T-helper 2 cell treated with Interferon-gamma antibody and Interleukin-4, amounts not matched to agents 5 μg/mL and 100 μg/mL, for 36 hours (primary cell): ENCODE data around the gene CLEC5A.

Experiments
- DNase-seq: peaks from one replicate; pipeline ENCODE4 v3.0.0; 2021; ENCODE audit warnings: low spot score
- H3K27ac Mint-ChIP-seq: one replicate; pipeline ENCODE4 v1.8.0; 2021; ENCODE audit warnings: mild to moderate bottlenecking, mixed read lengths
- H3K27me3 Mint-ChIP-seq: one replicate; pipeline ENCODE4 v1.8.0; 2021; ENCODE audit warnings: low read depth, mixed read lengths
- H3K36me3 Mint-ChIP-seq: one replicate; pipeline ENCODE4 v1.8.0; 2021; ENCODE audit warnings: low read depth, mixed read lengths
- H3K4me1 Mint-ChIP-seq: one replicate; pipeline ENCODE4 v1.8.0; 2021; ENCODE audit warnings: low read depth, mixed read lengths
- H3K4me3 Mint-ChIP-seq: one replicate; pipeline ENCODE4 v1.8.0; 2022; ENCODE audit warnings: mild to moderate bottlenecking, moderate library complexity, mixed read lengths
- H3K9me3 Mint-ChIP-seq: one replicate; pipeline ENCODE4 v1.8.0; 2021; ENCODE audit warnings: mixed read lengths

CLEC5A gene

GRCh38 chr7:141973673-141974072, 26.9 kb upstream of the CLEC5A start, which contains the start of gene TAS2R38:
TAS2R38 (minus strand) TSS chr7:141973773; CDS start chr7:141973689, 84 bp downstream.
- Mint-ChIP-seq H3K4me1 (peaks cover 8% of the 10 kb centered on the region), H3K27me3 (no peaks in the 10 kb centered on the region), H3K9me3 (no peaks in the 10 kb centered on the region), H3K36me3 (no peaks in the 10 kb centered on the region), H3K4me3 (no peak within 1 kb of the TSS), H3K27ac (no peak within 1 kb of the TSS)
- no peak for DNase-seq

DNA sequence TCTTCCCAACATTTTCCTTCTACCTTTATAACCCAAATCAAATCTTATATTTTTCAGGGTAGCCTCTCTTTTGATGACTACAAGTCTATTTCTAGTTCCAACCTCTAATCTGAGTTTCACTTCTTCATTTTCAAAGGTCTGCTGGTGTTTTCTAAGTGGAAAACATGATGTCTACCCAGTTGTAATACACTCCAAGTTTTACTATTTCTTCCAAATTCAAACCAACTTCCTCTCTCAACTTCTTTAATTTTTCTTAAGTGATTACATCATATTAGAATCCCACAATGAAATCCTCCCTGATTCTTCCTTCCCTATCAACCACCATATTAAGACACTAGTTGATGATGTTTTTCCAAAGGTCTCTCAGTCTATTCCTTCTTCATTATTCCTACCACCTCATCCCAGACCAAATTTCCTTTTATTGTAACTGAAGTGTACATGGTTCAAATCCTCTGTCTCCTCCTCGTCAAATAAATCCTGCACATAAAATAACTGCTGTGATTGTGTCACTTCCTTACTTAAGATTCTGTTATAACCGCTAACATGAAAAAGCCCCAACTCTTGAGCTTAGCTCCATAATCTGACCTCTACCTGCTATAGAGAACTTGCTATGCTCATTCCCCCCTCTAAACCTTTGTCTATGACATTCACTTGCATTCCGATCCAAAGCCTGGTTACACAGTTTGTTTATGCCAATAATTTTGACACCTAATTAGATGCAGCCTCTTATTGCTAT, 14.1 kb upstream of the CLEC5A start:
- DNase-seq, result no peak

GRCh38 chr7:141956084-141956483, 9.3 kb upstream of the CLEC5A start:
- Mint-ChIP-seq H3K4me3 (no peak overlapping the region), H3K9me3 (no peaks in the 10 kb centered on the region), H3K4me1 (no peaks in the 10 kb centered on the region), H3K27ac (no peak overlapping the region), H3K36me3 (no peaks in the 10 kb centered on the region), H3K27me3 (no peaks in the 10 kb centered on the region)
- DNase-seq, result no peak

More for the DNA sequence above, 14.1 kb upstream of the CLEC5A start:
- Mint-ChIP-seq H3K36me3 (no peaks in the 10 kb centered on the region), H3K9me3 (no peaks in the 10 kb centered on the region), H3K27ac (no peak overlapping the region), H3K4me1 (no peaks in the 10 kb centered on the region), H3K4me3 (no peak overlapping the region), H3K27me3 (no peaks in the 10 kb centered on the region)

GRCh38 chr7:141954334-141954733, 7.6 kb upstream of the CLEC5A start:
- no peak overlapping the region for H3K27ac Mint-ChIP-seq
- DNase-seq, result no peak
- H3K4me1 Mint-ChIP-seq, result no peaks in the 10 kb centered on the region
- no peaks in the 10 kb centered on the region for H3K36me3 Mint-ChIP-seq
- H3K4me3 Mint-ChIP-seq, result no peak overlapping the region
- H3K9me3 Mint-ChIP-seq, result no peaks in the 10 kb centered on the region
- H3K27me3 Mint-ChIP-seq, result no peaks in the 10 kb centered on the region

DNA sequence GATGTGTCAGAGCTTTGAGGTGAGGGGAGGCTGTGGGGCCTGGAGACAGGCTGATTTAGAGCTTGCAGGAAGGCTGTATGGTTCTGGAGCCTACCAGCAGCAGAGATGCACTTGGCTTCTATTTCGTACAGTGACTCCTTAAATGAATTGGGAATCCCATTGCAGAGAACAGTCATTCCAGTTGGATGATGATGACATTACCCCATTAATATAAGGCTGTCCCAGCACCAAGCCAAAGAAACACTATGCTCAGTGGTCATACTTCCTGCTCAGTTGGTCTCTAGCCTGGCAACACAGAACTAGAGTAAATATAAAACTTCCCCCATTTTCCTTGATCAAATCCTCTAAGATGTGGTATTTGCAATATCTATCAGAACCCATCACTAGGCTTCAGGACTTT, 5.7 kb upstream of the CLEC5A start:
- H3K36me3 Mint-ChIP-seq, result no peaks in the 10 kb centered on the region
- H3K27me3 Mint-ChIP-seq, result no peaks in the 10 kb centered on the region
- H3K27ac Mint-ChIP-seq, result no peak overlapping the region
- DNase-seq, result no peak
- H3K4me1 Mint-ChIP-seq, result no peaks in the 10 kb centered on the region
- no peak overlapping the region for H3K4me3 Mint-ChIP-seq
- H3K9me3 Mint-ChIP-seq, result no peaks in the 10 kb centered on the region

- no peaks in the 10 kb centered on the region for H3K27me3 Mint-ChIP-seq
- H3K9me3 Mint-ChIP-seq, result no peaks in the 10 kb centered on the region
- no peak overlapping the region for H3K27ac Mint-ChIP-seq
- DNase-seq, result no peak
- no peaks in the 10 kb centered on the region for H3K4me1 Mint-ChIP-seq
- no peaks in the 10 kb centered on the region for H3K36me3 Mint-ChIP-seq
- H3K4me3 Mint-ChIP-seq, result no peak overlapping the region
Measured at GRCh38 chr7:141950806-141951205, 4.0 kb upstream of the CLEC5A start.

GRCh38 chr7:141949911-141950310, 3.1 kb upstream of the CLEC5A start:
- no peaks in the 10 kb centered on the region for H3K4me1 Mint-ChIP-seq
- no peak overlapping the region for H3K4me3 Mint-ChIP-seq
- H3K27me3 Mint-ChIP-seq, result no peaks in the 10 kb centered on the region
- H3K27ac Mint-ChIP-seq, result no peak overlapping the region
- no peaks in the 10 kb centered on the region for H3K36me3 Mint-ChIP-seq
- DNase-seq, result no peak
- H3K9me3 Mint-ChIP-seq, result no peaks in the 10 kb centered on the region

- H3K27me3 Mint-ChIP-seq, result no peaks in the 10 kb centered on the region
- no peak overlapping the region for H3K27ac Mint-ChIP-seq
- no peaks in the 10 kb centered on the region for H3K9me3 Mint-ChIP-seq
- no peaks in the 10 kb centered on the region for H3K4me1 Mint-ChIP-seq
- DNase-seq, result no peak
- no peak overlapping the region for H3K4me3 Mint-ChIP-seq
- no peaks in the 10 kb centered on the region for H3K36me3 Mint-ChIP-seq
Measured at GRCh38 chr7:141949451-141949850, 2.7 kb upstream of the CLEC5A start.

GRCh38 chr7:141949021-141949420, 2.2 kb upstream of the CLEC5A start:
- no peaks in the 10 kb centered on the region for H3K36me3 Mint-ChIP-seq
- no peaks in the 10 kb centered on the region for H3K9me3 Mint-ChIP-seq
- no peaks in the 10 kb centered on the region for H3K4me1 Mint-ChIP-seq
- DNase-seq, result no peak
- no peak overlapping the region for H3K4me3 Mint-ChIP-seq
- no peak overlapping the region for H3K27ac Mint-ChIP-seq
- H3K27me3 Mint-ChIP-seq, result no peaks in the 10 kb centered on the region

GRCh38 chr7:141945356-141945755, 1.4 kb downstream of the CLEC5A start:
- H3K9me3 Mint-ChIP-seq, result peaks cover 10% of the 10 kb centered on the region
- DNase-seq, result no peak

GRCh38 chr7:141944811-141945210, 2.0 kb downstream of the CLEC5A start:
- no peak for DNase-seq
- Mint-ChIP-seq H3K27ac (no peak overlapping the region), H3K36me3 (no peaks in the 10 kb centered on the region), H3K4me3 (no peak overlapping the region), H3K27me3 (no peaks in the 10 kb centered on the region), H3K9me3 (peaks cover 14% of the 10 kb centered on the region), H3K4me1 (no peaks in the 10 kb centered on the region)

More at GRCh38 chr7:141945356-141945755, 1.4 kb downstream of the CLEC5A start:
- Mint-ChIP-seq H3K27me3 (no peaks in the 10 kb centered on the region), H3K4me3 (no peak overlapping the region), H3K36me3 (no peaks in the 10 kb centered on the region), H3K4me1 (no peaks in the 10 kb centered on the region), H3K27ac (no peak overlapping the region)

DNA sequence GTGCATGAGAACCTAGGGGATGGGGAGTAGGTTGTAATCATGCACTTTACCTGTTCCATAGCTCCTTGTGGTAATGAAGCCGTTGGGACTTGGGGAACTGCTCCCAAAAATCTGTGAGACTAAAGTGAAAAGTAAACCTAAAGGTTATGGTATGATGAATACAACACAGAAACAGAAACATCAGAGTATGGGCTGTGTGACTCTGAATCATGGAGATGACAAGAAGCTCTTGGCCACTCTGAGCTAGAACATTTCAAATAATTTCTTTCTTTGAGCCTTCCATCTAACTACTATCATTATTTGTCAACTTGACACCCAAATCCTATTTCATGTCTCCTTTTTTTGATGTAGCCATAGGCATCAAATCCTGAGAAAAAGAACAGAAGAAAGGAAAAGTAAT, 2.9 kb downstream of the CLEC5A start:
- H3K4me1 Mint-ChIP-seq, result no peaks in the 10 kb centered on the region
- H3K9me3 Mint-ChIP-seq, result peaks cover 14% of the 10 kb centered on the region

GRCh38 chr7:141941075-141941474, 5.7 kb downstream of the CLEC5A start:
- DNase-seq, result no peak
- Mint-ChIP-seq H3K36me3 (no peaks in the 10 kb centered on the region), H3K27me3 (no peaks in the 10 kb centered on the region), H3K9me3 (peaks cover 14% of the 10 kb centered on the region), H3K4me1 (no peaks in the 10 kb centered on the region), H3K27ac (no peak overlapping the region), H3K4me3 (no peak overlapping the region)

More for the DNA sequence above, 2.9 kb downstream of the CLEC5A start:
- H3K36me3 Mint-ChIP-seq, result no peaks in the 10 kb centered on the region
- no peak overlapping the region for H3K4me3 Mint-ChIP-seq
- no peaks in the 10 kb centered on the region for H3K27me3 Mint-ChIP-seq
- DNase-seq, result no peak
- H3K27ac Mint-ChIP-seq, result no peak overlapping the region

DNA sequence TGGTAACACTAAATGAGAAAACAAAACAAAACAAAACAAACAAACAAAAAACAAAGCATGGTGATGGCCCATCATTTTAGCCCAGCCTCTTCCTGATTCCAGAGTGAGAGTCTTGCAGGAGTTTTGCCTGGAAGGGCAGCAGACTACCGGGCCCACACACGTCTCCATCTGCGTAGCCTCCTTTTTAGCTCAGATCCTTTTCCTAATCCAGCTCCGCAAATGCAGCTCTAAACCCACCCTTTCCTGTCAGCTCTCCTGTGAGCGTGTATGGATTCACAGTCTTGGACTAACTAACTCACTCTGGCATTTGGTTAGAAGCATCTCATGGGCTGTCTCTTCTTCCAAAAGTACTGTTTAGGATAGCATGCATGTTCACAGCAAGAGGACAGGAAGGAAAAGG, 16.6 kb downstream of the CLEC5A start:
- H3K27ac Mint-ChIP-seq, result no peak overlapping the region
- H3K4me3 Mint-ChIP-seq, result no peak overlapping the region
- no peaks in the 10 kb centered on the region for H3K27me3 Mint-ChIP-seq
- no peaks in the 10 kb centered on the region for H3K4me1 Mint-ChIP-seq
- H3K9me3 Mint-ChIP-seq, result peaks cover 4% of the 10 kb centered on the region
- no peak for DNase-seq
- H3K36me3 Mint-ChIP-seq, result no peaks in the 10 kb centered on the region

DNA sequence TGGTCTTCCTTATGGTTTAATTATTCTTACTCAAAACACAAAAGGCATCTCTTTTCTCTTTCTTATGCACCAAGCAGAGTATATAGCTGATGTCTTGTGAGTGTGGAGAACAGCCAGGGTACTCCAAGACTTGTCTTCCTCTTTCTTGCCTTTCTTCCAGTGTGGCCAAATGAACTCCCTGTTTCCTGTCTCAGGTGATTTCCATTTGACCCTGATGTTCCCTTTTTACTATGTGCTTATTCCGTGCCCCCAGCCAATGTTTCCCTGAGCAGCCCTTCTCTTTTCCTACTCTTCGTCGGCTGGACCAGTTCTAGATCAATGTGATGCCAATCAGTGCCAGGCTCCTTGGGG, 18.0 kb downstream of the CLEC5A start:
- Mint-ChIP-seq H3K4me1 (no peaks in the 10 kb centered on the region), H3K36me3 (no peaks in the 10 kb centered on the region), H3K27ac (no peak overlapping the region), H3K27me3 (no peaks in the 10 kb centered on the region), H3K4me3 (no peak overlapping the region), H3K9me3 (peaks cover 4% of the 10 kb centered on the region)
- no peak for DNase-seq
